Measurements from ENCODE around the gene ELL2. TPM values are rescaled to one million over a fixed set of nuclear protein-coding genes. Genes with fewer than 3 reads are reported as not detected.
"Not testable (repeated sequence)": the region's sequence is repeated elsewhere in the genome, so short reads cannot be mapped to it uniquely, and the experiment has no call there.

Gene ELL2
- total RNA-seq, 1 donor from 2014 or later = 135 TPM

- no peak for DNase-seq (ENCODE audit: low spot score)
- Mint-ChIP-seq H3K36me3 (ENCODE audit: low read depth) (peaks cover 50% of the 10 kb centered on the region), H3K4me3 (ENCODE audit: low read depth) (no peak overlapping the region), H3K27ac (no peak overlapping the region), H3K4me1 (ENCODE audit: low read depth) (peaks cover 38% of the 10 kb centered on the region), H3K27me3 (ENCODE audit: low read depth) (no peaks in the 10 kb centered on the region), H3K9me3 (no peaks in the 10 kb centered on the region)
- intact Hi-C loops (cut with micrococcal nuclease) = no loop called here
These were observed 43.1 kb downstream of the ELL2 start for GRCh38 chr5:95918421-95919006.

DNA sequence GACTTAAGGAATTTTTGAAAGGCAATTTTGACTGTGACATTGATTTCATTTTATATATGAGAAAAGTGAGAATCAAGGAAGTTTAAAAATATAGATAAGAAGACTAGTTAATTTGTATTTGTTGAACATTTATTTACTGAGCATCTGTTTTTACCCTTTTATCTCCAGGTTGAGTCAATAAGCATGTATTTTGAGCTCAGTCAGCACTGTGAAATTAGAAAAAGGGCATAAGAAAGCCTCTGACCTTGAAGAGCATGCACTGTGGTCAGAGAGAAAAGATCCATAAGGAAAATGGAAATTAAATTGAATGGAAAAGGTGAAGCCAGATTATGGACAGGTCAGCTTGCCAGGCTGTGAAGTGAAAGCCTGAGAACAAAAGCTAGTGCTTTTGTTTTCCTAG, 44.4 kb downstream of the ELL2 start:
- H3K4me3 Mint-ChIP-seq (ENCODE audit: low read depth) = no peak overlapping the region
- no peaks in the 10 kb centered on the region for H3K9me3 Mint-ChIP-seq
- peaks cover 36% of the 10 kb centered on the region for H3K4me1 Mint-ChIP-seq (ENCODE audit: low read depth)
- no peaks in the 10 kb centered on the region for H3K27me3 Mint-ChIP-seq (ENCODE audit: low read depth)
- peaks cover 51% of the 10 kb centered on the region for H3K36me3 Mint-ChIP-seq (ENCODE audit: low read depth)
- intact Hi-C loops (cut with micrococcal nuclease) = loop anchor here (1.0 kb wide), 1 partner anchor 12 kb away; no protein-coding TSS in a partner anchor
- H3K27ac Mint-ChIP-seq = no peak overlapping the region
- DNase-seq (ENCODE audit: low spot score) = no peak

- no peaks in the 10 kb centered on the region for H3K9me3 Mint-ChIP-seq
- no peak overlapping the region for H3K27ac Mint-ChIP-seq
- peaks cover 37% of the 10 kb centered on the region for H3K4me1 Mint-ChIP-seq (ENCODE audit: low read depth)
- intact Hi-C loops (cut with micrococcal nuclease) = loop anchor here (1.0 kb wide), 1 partner anchor 13 kb away; no protein-coding TSS in a partner anchor
- no peak overlapping the region for H3K4me3 Mint-ChIP-seq (ENCODE audit: low read depth)
- DNase-seq (ENCODE audit: low spot score) = no peak
- peaks cover 55% of the 10 kb centered on the region for H3K36me3 Mint-ChIP-seq (ENCODE audit: low read depth)
- no peaks in the 10 kb centered on the region for H3K27me3 Mint-ChIP-seq (ENCODE audit: low read depth)
These were observed 45.0 kb downstream of the ELL2 start for GRCh38 chr5:95916687-95917085.

- Mint-ChIP-seq H3K27me3 (ENCODE audit: low read depth) (no peaks in the 10 kb centered on the region), H3K4me1 (ENCODE audit: low read depth) (peaks cover 39% of the 10 kb centered on the region), H3K27ac (peak overlapping the region; percentile 24), H3K36me3 (ENCODE audit: low read depth) (peaks cover 57% of the 10 kb centered on the region), H3K4me3 (ENCODE audit: low read depth) (no peak overlapping the region), H3K9me3 (no peaks in the 10 kb centered on the region)
- DNase-seq (ENCODE audit: low spot score) = no peak
- intact Hi-C loops (cut with micrococcal nuclease) = no loop called here
These were observed 45.5 kb downstream of the ELL2 start for GRCh38 chr5:95915999-95916686.

DNA sequence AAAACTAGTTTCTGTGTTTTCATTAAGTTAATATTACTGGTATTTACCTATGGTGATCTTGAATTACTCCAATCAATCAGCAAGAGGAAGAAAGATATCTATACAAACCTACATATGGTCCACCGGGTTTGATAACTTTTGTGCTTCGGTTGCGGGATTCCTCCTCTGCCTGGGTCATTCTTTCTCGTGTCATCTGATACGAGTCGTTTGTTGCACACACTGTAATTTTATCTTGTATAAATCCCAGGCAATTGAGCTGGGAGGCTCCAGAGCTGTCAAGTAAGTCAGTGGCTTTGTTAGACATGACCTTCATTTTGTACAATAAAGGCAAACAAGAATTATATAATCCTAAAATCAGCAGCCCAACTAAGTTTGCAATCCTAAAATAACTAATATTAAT, 48.0 kb downstream of the ELL2 start:
- intact Hi-C loops (cut with micrococcal nuclease) = no loop called here
- H3K36me3 Mint-ChIP-seq (ENCODE audit: low read depth) = peaks cover 62% of the 10 kb centered on the region
- no peaks in the 10 kb centered on the region for H3K9me3 Mint-ChIP-seq
- H3K4me3 Mint-ChIP-seq (ENCODE audit: low read depth) = no peak overlapping the region
- H3K27me3 Mint-ChIP-seq (ENCODE audit: low read depth) = no peaks in the 10 kb centered on the region
- H3K4me1 Mint-ChIP-seq (ENCODE audit: low read depth) = peaks cover 43% of the 10 kb centered on the region
- no peak for DNase-seq (ENCODE audit: low spot score)
- H3K27ac Mint-ChIP-seq = no peak overlapping the region

DNA sequence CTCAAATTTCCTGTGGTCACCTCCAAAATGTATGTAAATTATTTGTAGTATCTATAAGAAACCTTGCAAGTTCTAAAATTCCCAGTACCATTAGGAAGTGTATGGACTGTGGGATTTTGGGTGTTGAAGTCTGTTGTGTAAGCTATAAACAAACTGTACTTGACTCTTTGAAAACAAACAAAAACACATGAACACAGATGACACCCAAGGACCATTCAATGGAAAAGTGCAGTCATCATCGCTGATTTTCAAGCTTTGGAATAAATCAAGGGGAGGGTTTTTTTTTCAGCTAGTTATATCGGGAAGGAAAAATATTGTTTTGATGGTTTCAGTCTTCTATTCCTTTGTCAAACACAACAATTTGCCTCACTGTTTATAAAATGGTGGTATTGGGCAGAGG, 49.6 kb downstream of the ELL2 start:
- DNase-seq (ENCODE audit: low spot score) = no peak
- no peaks in the 10 kb centered on the region for H3K9me3 Mint-ChIP-seq
- H3K4me3 Mint-ChIP-seq (ENCODE audit: low read depth) = no peak overlapping the region
- H3K36me3 Mint-ChIP-seq (ENCODE audit: low read depth) = peaks cover 72% of the 10 kb centered on the region
- H3K27ac Mint-ChIP-seq = no peak overlapping the region
- intact Hi-C loops (cut with micrococcal nuclease) = no loop called here
- H3K4me1 Mint-ChIP-seq (ENCODE audit: low read depth) = peaks cover 39% of the 10 kb centered on the region
- no peaks in the 10 kb centered on the region for H3K27me3 Mint-ChIP-seq (ENCODE audit: low read depth)

DNA sequence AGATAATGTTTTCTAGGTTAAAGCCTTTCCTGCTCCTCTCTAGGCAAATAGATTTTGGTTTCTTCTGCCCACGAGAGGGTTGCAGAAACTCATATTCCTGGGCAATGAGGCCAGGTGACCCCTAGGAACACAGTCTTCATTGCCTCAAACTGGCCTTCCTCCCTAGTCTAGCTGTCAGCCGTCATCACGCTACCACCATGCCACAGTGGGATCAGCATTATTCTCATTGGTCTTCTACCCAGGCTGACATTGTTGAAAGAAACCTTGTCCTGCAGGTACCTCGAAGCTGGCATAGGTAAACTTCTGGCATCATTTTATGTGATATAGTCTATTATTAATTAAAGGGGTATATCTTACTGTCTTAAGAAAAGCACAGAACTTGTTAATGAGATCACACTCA, 51.1 kb downstream of the ELL2 start:
- intact Hi-C loops (cut with micrococcal nuclease) = no loop called here
- H3K9me3 Mint-ChIP-seq = no peaks in the 10 kb centered on the region
- H3K36me3 Mint-ChIP-seq (ENCODE audit: low read depth) = peaks cover 72% of the 10 kb centered on the region
- no peaks in the 10 kb centered on the region for H3K27me3 Mint-ChIP-seq (ENCODE audit: low read depth)
- no peak overlapping the region for H3K4me3 Mint-ChIP-seq (ENCODE audit: low read depth)
- H3K4me1 Mint-ChIP-seq (ENCODE audit: low read depth) = peaks cover 24% of the 10 kb centered on the region
- no peak for DNase-seq (ENCODE audit: low spot score)
- no peak overlapping the region for H3K27ac Mint-ChIP-seq

DNA sequence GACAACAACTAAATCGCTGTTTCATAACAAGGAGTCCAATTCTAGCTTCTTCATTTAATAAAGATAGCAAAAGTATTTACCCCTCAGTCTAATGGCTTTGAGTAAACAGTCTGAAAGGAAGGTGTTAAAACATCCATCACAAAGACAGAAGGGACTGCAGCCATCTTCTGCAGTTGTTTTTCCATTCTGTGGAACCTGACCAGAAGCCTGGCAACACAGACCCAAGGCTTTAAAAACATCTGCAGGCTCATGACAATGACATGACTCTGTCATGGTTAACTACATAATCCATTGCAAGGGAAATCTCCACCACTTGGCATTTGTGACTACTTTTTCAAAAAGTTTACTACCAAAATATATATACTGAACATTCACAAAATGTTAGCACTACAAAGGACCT, 51.9 kb downstream of the ELL2 start:
- no peak overlapping the region for H3K27ac Mint-ChIP-seq
- intact Hi-C loops (cut with micrococcal nuclease) = no loop called here
- peaks cover 22% of the 10 kb centered on the region for H3K4me1 Mint-ChIP-seq (ENCODE audit: low read depth)
- H3K36me3 Mint-ChIP-seq (ENCODE audit: low read depth) = peaks cover 75% of the 10 kb centered on the region
- no peak for DNase-seq (ENCODE audit: low spot score)
- H3K9me3 Mint-ChIP-seq = no peaks in the 10 kb centered on the region
- H3K4me3 Mint-ChIP-seq (ENCODE audit: low read depth) = no peak overlapping the region
- H3K27me3 Mint-ChIP-seq (ENCODE audit: low read depth) = no peaks in the 10 kb centered on the region

- Mint-ChIP-seq H3K36me3 (ENCODE audit: low read depth) (peaks cover 81% of the 10 kb centered on the region), H3K27me3 (ENCODE audit: low read depth) (no peaks in the 10 kb centered on the region), H3K9me3 (no peaks in the 10 kb centered on the region), H3K27ac (no peak overlapping the region), H3K4me1 (ENCODE audit: low read depth) (peaks cover 24% of the 10 kb centered on the region), H3K4me3 (ENCODE audit: low read depth) (no peak overlapping the region)
- intact Hi-C loops (cut with micrococcal nuclease) = no loop called here
- no peak for DNase-seq (ENCODE audit: low spot score)
These were observed 52.9 kb downstream of the ELL2 start for GRCh38 chr5:95908799-95909198.

- Mint-ChIP-seq H3K36me3 (ENCODE audit: low read depth) (peaks cover 79% of the 10 kb centered on the region), H3K9me3 (no peaks in the 10 kb centered on the region), H3K27ac (peak overlapping the region; percentile 21), H3K27me3 (ENCODE audit: low read depth) (no peaks in the 10 kb centered on the region), H3K4me3 (ENCODE audit: low read depth) (no peak overlapping the region), H3K4me1 (ENCODE audit: low read depth) (peaks cover 26% of the 10 kb centered on the region)
- DNase-seq (ENCODE audit: low spot score) = no peak
- intact Hi-C loops (cut with micrococcal nuclease) = no loop called here
These were observed 53.6 kb downstream of the ELL2 start for GRCh38 chr5:95907740-95908706.

DNA sequence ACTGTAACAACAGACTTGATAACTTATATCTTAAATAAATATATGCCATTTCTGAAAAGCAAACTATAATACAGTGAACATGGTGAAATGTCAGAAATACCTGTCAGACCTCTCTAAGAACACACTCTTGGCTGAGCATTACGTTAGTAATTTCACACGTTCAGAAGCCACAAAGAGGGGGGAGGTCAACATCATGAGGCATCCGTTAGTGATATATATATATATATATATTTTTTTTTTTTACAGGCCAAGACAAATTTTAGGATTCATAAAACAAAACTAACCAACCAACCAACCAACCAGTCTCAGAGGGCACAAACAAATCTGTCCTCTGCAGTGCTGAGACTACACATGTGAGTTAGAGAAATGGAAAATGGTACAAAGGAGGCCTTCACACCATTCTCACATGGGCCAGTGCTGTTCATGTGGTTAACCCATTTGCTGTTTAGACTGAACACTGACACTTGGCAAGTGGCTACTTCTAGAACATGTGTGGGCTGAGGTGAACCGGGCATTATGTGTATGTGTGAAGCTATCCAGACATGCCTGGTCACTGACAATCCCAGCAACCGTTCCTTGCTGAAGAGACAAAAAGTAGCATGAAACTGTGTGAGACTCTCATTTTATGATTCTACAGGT, 54.5 kb downstream of the ELL2 start:
- Mint-ChIP-seq H3K27me3 (ENCODE audit: low read depth) (no peaks in the 10 kb centered on the region), H3K4me3 (ENCODE audit: low read depth) (no peak overlapping the region), H3K9me3 (no peaks in the 10 kb centered on the region), H3K36me3 (ENCODE audit: low read depth) (peaks cover 80% of the 10 kb centered on the region), H3K27ac (no peak overlapping the region), H3K4me1 (ENCODE audit: low read depth) (peaks cover 29% of the 10 kb centered on the region)
- intact Hi-C loops (cut with micrococcal nuclease) = no loop called here
- no peak for DNase-seq (ENCODE audit: low spot score)

DNA sequence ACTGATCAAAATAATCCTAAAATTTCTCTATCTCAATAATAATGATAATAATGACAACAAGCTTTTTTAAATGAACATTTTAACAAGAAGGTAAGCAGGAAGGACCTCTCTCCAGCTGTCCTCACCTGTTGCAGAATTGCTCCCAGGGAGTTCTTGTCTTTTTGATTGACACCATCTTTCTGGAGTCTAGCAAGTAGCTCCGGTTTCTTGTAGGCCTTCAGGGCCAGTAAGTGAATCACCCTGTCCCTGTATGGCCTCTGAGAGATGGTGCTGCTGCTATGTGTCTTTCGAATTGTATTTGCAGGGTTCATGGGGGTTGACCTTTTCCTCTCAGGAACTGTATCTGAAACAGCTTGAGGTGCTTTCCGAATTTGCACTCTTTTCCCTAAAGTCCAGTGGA, 55.3 kb downstream of the ELL2 start:
- H3K27ac Mint-ChIP-seq; H3K27me3 Mint-ChIP-seq (ENCODE audit: low read depth); intact Hi-C loops (cut with micrococcal nuclease); H3K9me3 Mint-ChIP-seq; H3K4me3 Mint-ChIP-seq (ENCODE audit: low read depth); DNase-seq (ENCODE audit: low spot score): not testable (repeated sequence)
- Mint-ChIP-seq H3K36me3 (ENCODE audit: low read depth) (peaks cover 78% of the 10 kb centered on the region), H3K4me1 (ENCODE audit: low read depth) (peaks cover 33% of the 10 kb centered on the region)

Data from activated T-helper 2 cell treated with anti-CD3 and anti-CD28 coated beads, Interferon-gamma antibody, Interleukin-2, Interleukin-4, amounts not matched to agents 10 μg/mL and 5 μg/mL and 100 μg/mL, durations not matched to agents 14 hours and 24 hours and 36 hours (primary cell).